Measurements from ENCODE around the gene HECW1.

Gene HECW1

DNA sequence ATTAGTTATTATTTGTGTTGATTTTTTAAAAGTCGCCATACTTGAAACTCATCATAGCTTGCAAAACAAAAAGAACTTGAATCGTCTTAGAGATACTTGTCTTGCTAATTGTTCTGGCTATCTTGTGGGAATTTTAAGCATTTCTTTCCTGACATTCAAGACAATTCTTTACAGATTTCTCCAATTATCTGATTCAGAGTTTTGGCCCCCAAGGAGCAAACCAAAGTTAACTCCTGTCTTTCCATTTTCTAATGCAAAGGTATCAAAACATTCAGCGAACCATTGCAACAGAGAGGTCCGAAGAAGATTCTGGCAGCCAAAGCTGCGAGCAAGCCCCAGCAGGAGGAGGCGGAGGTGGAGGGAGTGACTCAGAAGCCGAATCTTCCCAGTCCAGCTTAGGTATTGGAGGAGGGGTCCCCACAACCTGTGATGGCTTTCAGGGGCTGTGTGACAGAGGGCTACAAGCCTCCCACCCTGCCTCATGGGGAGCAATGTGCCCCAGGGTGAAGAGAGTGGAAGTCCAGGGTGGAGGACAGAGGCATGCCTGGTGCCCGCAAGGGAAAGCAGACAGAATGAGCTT, 351.0 kb downstream of the HECW1 start:
- ATAC-seq, result no peak
- TF ChIP-seq CSDC2 (CRISPR knock-in tag; IDR thresholded peaks at IDR 0.05) (no peak), ZNF565 (CRISPR knock-in tag; conservative IDR thresholded peaks at IDR 0.05; ENCODE audit: low read depth) (no peak), ZFP30 (CRISPR knock-in tag; IDR thresholded peaks at IDR 0.05) (no peak)

DNA sequence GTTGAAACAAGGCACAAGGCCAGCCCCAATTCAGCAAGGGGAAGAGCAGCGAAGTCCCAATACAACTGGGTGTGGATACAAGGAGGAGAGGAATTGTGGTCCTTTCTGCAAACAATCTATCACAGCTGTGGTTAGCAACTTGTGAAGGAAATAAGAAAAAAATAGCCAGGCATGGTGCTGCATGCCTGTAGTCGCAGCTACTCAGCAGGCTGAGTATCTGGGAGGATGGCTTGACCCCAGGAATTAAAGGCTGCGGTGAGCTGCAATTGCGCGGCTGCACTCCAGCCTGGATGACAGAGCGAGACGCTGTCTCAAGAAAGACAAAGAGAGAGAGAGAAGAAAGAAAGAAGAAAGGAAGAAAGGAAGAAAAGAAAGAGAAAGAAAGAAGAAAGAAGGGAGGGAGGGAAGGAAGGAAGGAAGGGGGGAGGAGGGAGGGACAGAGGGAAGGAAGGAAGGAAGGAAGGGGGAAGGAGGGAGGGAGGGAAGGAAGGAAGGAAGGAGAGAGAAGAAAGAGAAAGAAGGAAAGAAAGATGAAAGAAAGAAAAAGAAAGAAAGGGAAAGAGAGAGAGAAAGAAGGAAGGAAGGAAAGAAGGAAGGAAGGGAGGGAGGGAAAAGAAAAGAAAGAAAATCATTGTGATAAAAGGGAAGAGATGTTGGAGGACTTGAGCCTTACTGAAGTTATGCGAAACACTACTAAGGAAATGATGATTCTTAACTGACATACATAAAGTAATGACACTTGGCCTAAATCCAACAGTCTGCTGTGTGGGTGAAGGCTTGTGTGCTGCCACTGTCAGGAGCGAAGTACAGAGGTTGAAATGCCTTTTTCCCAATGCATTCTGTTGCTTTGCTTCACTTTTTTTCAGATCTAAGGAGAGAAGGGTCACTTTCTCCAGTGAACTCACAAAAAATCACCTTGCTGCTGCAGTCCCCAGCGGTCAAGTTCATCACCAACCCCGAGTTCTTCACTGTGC, 353.4 kb downstream of the HECW1 start:
- ATAC-seq, result peak; percentile 31; the same call in 2 of the 3 replicates
- TF ChIP-seq, protein P1, sequence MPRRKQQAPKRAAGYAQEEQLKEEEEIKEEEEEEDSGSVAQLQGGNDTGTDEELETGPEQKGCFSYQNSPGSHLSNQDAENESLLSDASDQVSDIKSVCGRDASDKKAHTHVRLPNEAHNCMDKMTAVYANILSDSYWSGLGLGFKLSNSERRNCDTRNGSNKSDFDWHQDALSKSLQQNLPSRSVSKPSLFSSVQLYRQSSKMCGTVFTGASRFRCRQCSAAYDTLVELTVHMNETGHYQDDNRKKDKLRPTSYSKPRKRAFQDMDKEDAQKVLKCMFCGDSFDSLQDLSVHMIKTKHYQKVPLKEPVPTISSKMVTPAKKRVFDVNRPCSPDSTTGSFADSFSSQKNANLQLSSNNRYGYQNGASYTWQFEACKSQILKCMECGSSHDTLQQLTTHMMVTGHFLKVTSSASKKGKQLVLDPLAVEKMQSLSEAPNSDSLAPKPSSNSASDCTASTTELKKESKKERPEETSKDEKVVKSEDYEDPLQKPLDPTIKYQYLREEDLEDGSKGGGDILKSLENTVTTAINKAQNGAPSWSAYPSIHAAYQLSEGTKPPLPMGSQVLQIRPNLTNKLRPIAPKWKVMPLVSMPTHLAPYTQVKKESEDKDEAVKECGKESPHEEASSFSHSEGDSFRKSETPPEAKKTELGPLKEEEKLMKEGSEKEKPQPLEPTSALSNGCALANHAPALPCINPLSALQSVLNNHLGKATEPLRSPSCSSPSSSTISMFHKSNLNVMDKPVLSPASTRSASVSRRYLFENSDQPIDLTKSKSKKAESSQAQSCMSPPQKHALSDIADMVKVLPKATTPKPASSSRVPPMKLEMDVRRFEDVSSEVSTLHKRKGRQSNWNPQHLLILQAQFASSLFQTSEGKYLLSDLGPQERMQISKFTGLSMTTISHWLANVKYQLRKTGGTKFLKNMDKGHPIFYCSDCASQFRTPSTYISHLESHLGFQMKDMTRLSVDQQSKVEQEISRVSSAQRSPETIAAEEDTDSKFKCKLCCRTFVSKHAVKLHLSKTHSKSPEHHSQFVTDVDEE (CRISPR knock-in tag; IDR thresholded peaks at IDR 0.05), result no peak
- TF ChIP-seq TOX (CRISPR knock-in tag; IDR thresholded peaks at IDR 0.05; ENCODE audit: borderline replicate concordance), result no peak
- no peak for TF ChIP-seq TCF4 (CRISPR knock-in tag; IDR thresholded peaks at IDR 0.05; ENCODE audit: borderline replicate concordance)
- TF ChIP-seq, protein P2, sequence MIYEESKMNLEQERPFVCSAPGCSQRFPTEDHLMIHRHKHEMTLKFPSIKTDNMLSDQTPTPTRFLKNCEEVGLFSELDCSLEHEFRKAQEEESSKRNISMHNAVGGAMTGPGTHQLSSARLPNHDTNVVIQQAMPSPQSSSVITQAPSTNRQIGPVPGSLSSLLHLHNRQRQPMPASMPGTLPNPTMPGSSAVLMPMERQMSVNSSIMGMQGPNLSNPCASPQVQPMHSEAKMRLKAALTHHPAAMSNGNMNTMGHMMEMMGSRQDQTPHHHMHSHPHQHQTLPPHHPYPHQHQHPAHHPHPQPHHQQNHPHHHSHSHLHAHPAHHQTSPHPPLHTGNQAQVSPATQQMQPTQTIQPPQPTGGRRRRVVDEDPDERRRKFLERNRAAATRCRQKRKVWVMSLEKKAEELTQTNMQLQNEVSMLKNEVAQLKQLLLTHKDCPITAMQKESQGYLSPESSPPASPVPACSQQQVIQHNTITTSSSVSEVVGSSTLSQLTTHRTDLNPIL (CRISPR knock-in tag; IDR thresholded peaks at IDR 0.05; ENCODE audit: low read depth), result no peak
- TF ChIP-seq ZC3H10 (CRISPR knock-in tag; IDR thresholded peaks at IDR 0.05), result no peak
- no peak for TF ChIP-seq CSDC2 (CRISPR knock-in tag; IDR thresholded peaks at IDR 0.05)
- TF ChIP-seq ZFP3 (CRISPR knock-in tag; IDR thresholded peaks at IDR 0.05), result no peak
- TF ChIP-seq, protein P3, sequence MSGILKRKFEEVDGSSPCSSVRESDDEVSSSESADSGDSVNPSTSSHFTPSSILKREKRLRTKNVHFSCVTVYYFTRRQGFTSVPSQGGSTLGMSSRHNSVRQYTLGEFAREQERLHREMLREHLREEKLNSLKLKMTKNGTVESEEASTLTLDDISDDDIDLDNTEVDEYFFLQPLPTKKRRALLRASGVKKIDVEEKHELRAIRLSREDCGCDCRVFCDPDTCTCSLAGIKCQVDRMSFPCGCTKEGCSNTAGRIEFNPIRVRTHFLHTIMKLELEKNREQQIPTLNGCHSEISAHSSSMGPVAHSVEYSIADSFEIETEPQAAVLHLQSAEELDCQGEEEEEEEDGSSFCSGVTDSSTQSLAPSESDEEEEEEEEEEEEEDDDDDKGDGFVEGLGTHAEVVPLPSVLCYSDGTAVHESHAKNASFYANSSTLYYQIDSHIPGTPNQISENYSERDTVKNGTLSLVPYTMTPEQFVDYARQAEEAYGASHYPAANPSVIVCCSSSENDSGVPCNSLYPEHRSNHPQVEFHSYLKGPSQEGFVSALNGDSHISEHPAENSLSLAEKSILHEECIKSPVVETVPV (CRISPR knock-in tag; IDR thresholded peaks at IDR 0.05), result no peak
- no peak for TF ChIP-seq ISL1 (CRISPR knock-in tag; IDR thresholded peaks at IDR 0.05)
- TF ChIP-seq OSR1 (CRISPR knock-in tag; IDR thresholded peaks at IDR 0.05), result no peak
- TF ChIP-seq, protein P4, sequence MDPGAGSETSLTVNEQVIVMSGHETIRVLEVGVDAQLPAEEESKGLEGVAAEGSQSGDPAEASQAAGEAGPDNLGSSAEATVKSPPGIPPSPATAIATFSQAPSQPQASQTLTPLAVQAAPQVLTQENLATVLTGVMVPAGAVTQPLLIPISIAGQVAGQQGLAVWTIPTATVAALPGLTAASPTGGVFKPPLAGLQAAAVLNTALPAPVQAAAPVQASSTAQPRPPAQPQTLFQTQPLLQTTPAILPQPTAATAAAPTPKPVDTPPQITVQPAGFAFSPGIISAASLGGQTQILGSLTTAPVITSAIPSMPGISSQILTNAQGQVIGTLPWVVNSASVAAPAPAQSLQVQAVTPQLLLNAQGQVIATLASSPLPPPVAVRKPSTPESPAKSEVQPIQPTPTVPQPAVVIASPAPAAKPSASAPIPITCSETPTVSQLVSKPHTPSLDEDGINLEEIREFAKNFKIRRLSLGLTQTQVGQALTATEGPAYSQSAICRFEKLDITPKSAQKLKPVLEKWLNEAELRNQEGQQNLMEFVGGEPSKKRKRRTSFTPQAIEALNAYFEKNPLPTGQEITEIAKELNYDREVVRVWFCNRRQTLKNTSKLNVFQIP (CRISPR knock-in tag; IDR thresholded peaks at IDR 0.05; ENCODE audit: borderline replicate concordance, low read depth), result no peak
- TF ChIP-seq BACH2 (CRISPR knock-in tag; IDR thresholded peaks at IDR 0.05; ENCODE audit: borderline replicate concordance), result no peak
- TF ChIP-seq ESRRG (CRISPR knock-in tag; IDR thresholded peaks at IDR 0.05), result no peak
- TF ChIP-seq, protein P5, sequence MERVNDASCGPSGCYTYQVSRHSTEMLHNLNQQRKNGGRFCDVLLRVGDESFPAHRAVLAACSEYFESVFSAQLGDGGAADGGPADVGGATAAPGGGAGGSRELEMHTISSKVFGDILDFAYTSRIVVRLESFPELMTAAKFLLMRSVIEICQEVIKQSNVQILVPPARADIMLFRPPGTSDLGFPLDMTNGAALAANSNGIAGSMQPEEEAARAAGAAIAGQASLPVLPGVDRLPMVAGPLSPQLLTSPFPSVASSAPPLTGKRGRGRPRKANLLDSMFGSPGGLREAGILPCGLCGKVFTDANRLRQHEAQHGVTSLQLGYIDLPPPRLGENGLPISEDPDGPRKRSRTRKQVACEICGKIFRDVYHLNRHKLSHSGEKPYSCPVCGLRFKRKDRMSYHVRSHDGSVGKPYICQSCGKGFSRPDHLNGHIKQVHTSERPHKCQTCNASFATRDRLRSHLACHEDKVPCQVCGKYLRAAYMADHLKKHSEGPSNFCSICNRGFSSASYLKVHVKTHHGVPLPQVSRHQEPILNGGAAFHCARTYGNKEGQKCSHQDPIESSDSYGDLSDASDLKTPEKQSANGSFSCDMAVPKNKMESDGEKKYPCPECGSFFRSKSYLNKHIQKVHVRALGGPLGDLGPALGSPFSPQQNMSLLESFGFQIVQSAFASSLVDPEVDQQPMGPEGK (CRISPR knock-in tag; IDR thresholded peaks at IDR 0.05; ENCODE audit: borderline replicate concordance), result no peak

DNA sequence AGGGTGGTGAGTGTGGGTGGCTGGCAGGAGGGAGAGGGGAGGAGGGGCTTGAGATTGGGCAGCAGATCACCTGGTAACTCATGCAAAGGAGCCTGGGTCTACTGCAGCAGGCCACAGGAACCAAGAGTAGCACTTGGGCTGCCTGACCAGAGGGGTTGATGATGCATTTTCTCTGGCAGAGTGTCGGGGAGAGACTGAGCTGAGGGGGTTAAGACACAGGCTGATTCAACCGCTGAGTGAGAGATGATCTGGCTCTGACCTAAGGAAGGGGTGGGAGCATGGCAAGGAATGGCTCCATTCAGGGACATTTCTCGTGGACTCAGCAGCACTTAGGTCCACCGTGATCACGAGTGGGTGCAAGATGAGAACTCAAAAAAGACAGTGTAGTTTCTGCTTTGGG, 355.0 kb downstream of the HECW1 start:
- ATAC-seq, result peak; percentile 36
- TF ChIP-seq, protein P4 (CRISPR knock-in tag; IDR thresholded peaks at IDR 0.05; ENCODE audit: borderline replicate concordance, low read depth), result no peak
- TF ChIP-seq ISL1 (CRISPR knock-in tag; IDR thresholded peaks at IDR 0.05) (no peak), CSDC2 (CRISPR knock-in tag; IDR thresholded peaks at IDR 0.05) (no peak), ZFP30 (CRISPR knock-in tag; IDR thresholded peaks at IDR 0.05) (no peak), BACH2 (CRISPR knock-in tag; IDR thresholded peaks at IDR 0.05; ENCODE audit: borderline replicate concordance) (no peak), ZNF70 (CRISPR knock-in tag; IDR thresholded peaks at IDR 0.05) (no peak), ZNF565 (CRISPR knock-in tag; conservative IDR thresholded peaks at IDR 0.05; ENCODE audit: low read depth) (no peak), ESRRG (CRISPR knock-in tag; IDR thresholded peaks at IDR 0.05) (no peak), SNAI2 (CRISPR knock-in tag; IDR thresholded peaks at IDR 0.05) (no peak), OSR1 (CRISPR knock-in tag; IDR thresholded peaks at IDR 0.05) (no peak)
- TF ChIP-seq, protein P3 (CRISPR knock-in tag; IDR thresholded peaks at IDR 0.05), result no peak
- TF ChIP-seq, protein P1 (CRISPR knock-in tag; IDR thresholded peaks at IDR 0.05), result no peak

All from SK-N-SH treated with all-trans-retinoic acid at 6 μM for 48 hours (cell line).